HUES48 (cell line): ENCODE data around the gene RGL1.

Source experiments
- H3K27ac ChIP-seq: one replicate; pipeline ENCODE4 v1.7.0; 2013; ENCODE audit warnings: low read depth, low read length, inconsistent platforms
- H3K27me3 ChIP-seq: 2 replicates; pipeline ENCODE4 v1.6.1; 2013; ENCODE audit warnings: mild to moderate bottlenecking, low read length; ENCODE audit not compliant: control insufficient read depth, insufficient read depth
- H3K36me3 ChIP-seq: 2 replicates; pipeline ENCODE4 v1.6.1; 2013; ENCODE audit warnings: low read length; ENCODE audit not compliant: control insufficient read depth, insufficient read depth
- H3K4me1 ChIP-seq: 2 replicates; pipeline ENCODE4 v1.6.1; 2013; ENCODE audit warnings: mild to moderate bottlenecking, low read length; ENCODE audit not compliant: control insufficient read depth, insufficient read depth
- H3K4me3 ChIP-seq: 2 replicates; pipeline ENCODE4 v1.5.1; 2013; ENCODE audit warnings: mild to moderate bottlenecking, low read depth, low read length
- H3K9ac ChIP-seq: 2 replicates; pipeline ENCODE4 v1.6.1; 2013; ENCODE audit warnings: mild to moderate bottlenecking, low read depth, low read length, moderate library complexity
- H3K9me3 ChIP-seq: 2 replicates; pipeline ENCODE4 v1.6.1; 2013; ENCODE audit warnings: low read length; ENCODE audit not compliant: control insufficient read depth, insufficient read depth

RGL1 gene

GRCh38 chr1:183879966-183880365, 75.0 kb downstream of the RGL1 start:
- H3K9me3 ChIP-seq: no peaks in the 10 kb centered on the region
- H3K27ac ChIP-seq: no peak overlapping the region
- no peaks in the 10 kb centered on the region for H3K36me3 ChIP-seq
- peaks cover 13% of the 10 kb centered on the region for H3K4me1 ChIP-seq
- H3K27me3 ChIP-seq: no peaks in the 10 kb centered on the region
- no peak overlapping the region for H3K4me3 ChIP-seq
- no peak overlapping the region for H3K9ac ChIP-seq

- peaks cover 13% of the 10 kb centered on the region for H3K4me1 ChIP-seq
- no peaks in the 10 kb centered on the region for H3K9me3 ChIP-seq
- no peaks in the 10 kb centered on the region for H3K36me3 ChIP-seq
- no peak overlapping the region for H3K9ac ChIP-seq
- H3K27ac ChIP-seq: peak overlapping the region; percentile 55
- no peak overlapping the region for H3K4me3 ChIP-seq
- H3K27me3 ChIP-seq: no peaks in the 10 kb centered on the region
Measured at GRCh38 chr1:183880531-183881243, 75.8 kb downstream of the RGL1 start.

GRCh38 chr1:183881387-183882131, 76.6 kb downstream of the RGL1 start:
- no peaks in the 10 kb centered on the region for H3K9me3 ChIP-seq
- H3K4me1 ChIP-seq: peaks cover 13% of the 10 kb centered on the region
- peak overlapping the region; percentile 55 for H3K27ac ChIP-seq
- H3K4me3 ChIP-seq: no peak overlapping the region
- no peaks in the 10 kb centered on the region for H3K27me3 ChIP-seq
- no peaks in the 10 kb centered on the region for H3K36me3 ChIP-seq
- H3K9ac ChIP-seq: no peak overlapping the region

- Histone ChIP-seq H3K4me1 (peaks cover 13% of the 10 kb centered on the region), H3K27ac (peak overlapping the region; percentile 55), H3K9ac (no peak overlapping the region), H3K36me3 (no peaks in the 10 kb centered on the region), H3K9me3 (no peaks in the 10 kb centered on the region), H3K27me3 (no peaks in the 10 kb centered on the region), H3K4me3 (no peak overlapping the region)
Measured at GRCh38 chr1:183882335-183883167, 77.6 kb downstream of the RGL1 start.

- Histone ChIP-seq H3K4me1 (peaks cover 18% of the 10 kb centered on the region), H3K27ac (no peak overlapping the region), H3K4me3 (no peak overlapping the region), H3K9ac (no peak overlapping the region), H3K27me3 (no peaks in the 10 kb centered on the region), H3K9me3 (no peaks in the 10 kb centered on the region), H3K36me3 (no peaks in the 10 kb centered on the region)
Measured at GRCh38 chr1:183883623-183884022, 78.7 kb downstream of the RGL1 start.

GRCh38 chr1:183884526-183884925, 79.6 kb downstream of the RGL1 start:
- Histone ChIP-seq H3K27ac (no peak overlapping the region), H3K4me1 (peaks cover 19% of the 10 kb centered on the region), H3K9ac (no peak overlapping the region), H3K4me3 (no peak overlapping the region), H3K27me3 (no peaks in the 10 kb centered on the region), H3K9me3 (no peaks in the 10 kb centered on the region), H3K36me3 (no peaks in the 10 kb centered on the region)

- peaks cover 19% of the 10 kb centered on the region for H3K4me1 ChIP-seq
- H3K4me3 ChIP-seq: no peak overlapping the region
- H3K27ac ChIP-seq: no peak overlapping the region
- no peak overlapping the region for H3K9ac ChIP-seq
- H3K36me3 ChIP-seq: no peaks in the 10 kb centered on the region
- H3K27me3 ChIP-seq: no peaks in the 10 kb centered on the region
- no peaks in the 10 kb centered on the region for H3K9me3 ChIP-seq
Measured at GRCh38 chr1:183885142-183885735, 80.3 kb downstream of the RGL1 start.

- Histone ChIP-seq H3K27me3 (no peaks in the 10 kb centered on the region), H3K9ac (no peak overlapping the region), H3K4me1 (peaks cover 16% of the 10 kb centered on the region), H3K4me3 (no peak overlapping the region), H3K36me3 (no peaks in the 10 kb centered on the region), H3K9me3 (no peaks in the 10 kb centered on the region), H3K27ac (no peak overlapping the region)
Measured at GRCh38 chr1:183886083-183886828, 81.3 kb downstream of the RGL1 start.

- no peaks in the 10 kb centered on the region for H3K27me3 ChIP-seq
- no peaks in the 10 kb centered on the region for H3K9me3 ChIP-seq
- no peak overlapping the region for H3K4me3 ChIP-seq
- no peak overlapping the region for H3K9ac ChIP-seq
- peaks cover 10% of the 10 kb centered on the region for H3K4me1 ChIP-seq
- no peaks in the 10 kb centered on the region for H3K36me3 ChIP-seq
- H3K27ac ChIP-seq: no peak overlapping the region
Measured at GRCh38 chr1:183886853-183887252, 81.9 kb downstream of the RGL1 start.
